ENCODE data around the gene EIF2B1.
"Not testable (repeated sequence)": the region's sequence is repeated elsewhere in the genome, so short reads cannot be mapped to it uniquely, and the experiment has no call there.

EIF2B1 gene

DNA sequence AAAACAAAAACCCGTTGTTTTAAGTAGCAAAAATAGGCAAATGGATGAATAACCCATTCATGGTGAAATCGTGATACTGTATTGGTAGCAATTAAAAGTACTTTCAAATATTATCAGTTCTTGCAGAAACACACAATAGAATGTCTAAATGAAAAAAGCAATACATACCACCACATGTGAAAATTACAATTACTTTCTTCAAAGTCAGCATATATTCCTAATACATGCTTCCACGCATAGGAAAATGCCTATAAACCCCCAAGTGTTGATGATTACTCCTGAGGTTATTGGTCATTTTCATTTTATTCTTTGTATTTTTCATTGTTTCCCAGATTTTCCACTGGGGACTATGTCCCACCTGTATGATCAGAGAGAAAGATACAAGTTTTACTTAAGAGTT is 16.3 kb downstream of the EIF2B1 start:
- no peak for DNase-seq

DNA sequence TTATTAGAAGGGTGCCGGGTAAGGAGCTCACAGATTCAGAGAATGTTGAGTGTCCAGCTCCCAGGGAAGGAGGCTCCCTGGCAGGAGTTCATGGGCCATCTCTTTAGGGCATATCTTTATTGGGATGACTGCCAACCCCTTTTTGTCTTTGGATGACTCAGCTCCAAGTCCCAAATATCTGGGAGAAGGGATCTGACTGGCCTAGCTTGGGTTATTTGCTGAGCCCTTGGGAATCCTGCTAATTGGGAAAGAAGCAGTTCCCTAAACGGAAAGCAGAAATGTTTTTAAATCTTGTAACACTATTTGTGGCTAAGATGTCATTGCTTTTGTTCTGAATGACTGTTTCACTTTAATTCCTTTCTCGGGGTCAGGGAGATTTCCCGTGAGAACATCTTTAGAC is 19.0 kb downstream of the EIF2B1 start:
- DNase-seq, result no peak

DNA sequence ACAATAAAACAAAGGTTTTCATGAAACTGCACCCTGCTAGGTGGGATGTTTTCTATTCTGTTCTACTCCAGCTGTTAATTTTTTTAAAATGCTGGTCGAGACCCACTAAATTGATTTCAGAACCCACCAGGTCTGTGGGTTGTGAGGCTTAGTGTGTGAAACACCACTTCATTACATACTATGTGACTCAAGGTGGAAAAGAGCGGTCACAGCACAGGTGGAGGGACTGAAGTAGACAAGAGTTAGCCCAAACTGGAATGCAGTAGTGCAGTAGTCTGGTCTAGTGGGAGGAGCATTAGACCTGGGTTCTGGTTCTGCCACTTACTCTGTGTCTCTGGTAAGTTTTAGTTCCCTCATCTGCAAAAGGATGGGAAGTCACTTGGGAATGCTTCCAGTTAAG is 19.4 kb downstream of the EIF2B1 start:
- DNase-seq, result no peak

DNA sequence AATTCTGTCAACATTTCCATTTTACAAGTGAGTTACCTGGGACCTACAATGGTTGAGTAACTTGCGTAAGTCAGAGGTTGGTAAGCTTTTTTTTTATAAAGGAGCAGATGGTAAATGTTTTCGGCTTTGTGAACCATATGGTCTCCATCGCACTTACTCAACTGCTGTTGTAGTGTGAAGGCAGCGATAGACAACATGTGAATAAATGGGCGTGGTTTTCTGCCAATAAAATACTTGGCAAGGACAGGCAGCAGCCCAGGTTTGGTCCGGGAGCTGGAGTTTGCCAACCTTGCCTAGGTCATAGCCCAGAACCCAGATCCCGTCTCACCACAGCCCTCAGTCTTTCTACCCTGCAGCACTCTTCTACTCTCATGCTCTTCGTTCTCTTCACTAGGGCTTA is 25.3 kb downstream of the EIF2B1 start:
- DNase-seq, result no peak

DNA sequence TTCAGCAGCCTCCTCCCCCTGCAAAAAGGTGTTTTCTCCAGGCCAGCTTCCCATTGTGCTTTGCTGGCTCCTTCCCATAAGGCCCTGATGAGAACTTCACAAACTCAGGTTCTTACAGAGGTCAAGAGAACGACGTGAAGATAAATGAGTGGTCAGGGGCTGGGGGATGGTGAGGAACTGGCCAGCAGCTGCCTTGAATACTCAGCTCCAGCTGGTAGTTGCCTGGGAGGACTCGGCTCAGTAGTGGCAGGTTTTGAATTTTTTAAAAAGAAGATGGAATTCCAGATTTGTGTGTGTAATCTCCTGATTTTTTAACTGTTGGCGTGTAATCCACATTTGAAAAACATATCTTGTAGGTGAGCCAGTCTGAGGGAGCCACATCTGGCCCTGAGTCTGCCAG is 25.7 kb downstream of the EIF2B1 start:
- DNase-seq, result no peak

DNA sequence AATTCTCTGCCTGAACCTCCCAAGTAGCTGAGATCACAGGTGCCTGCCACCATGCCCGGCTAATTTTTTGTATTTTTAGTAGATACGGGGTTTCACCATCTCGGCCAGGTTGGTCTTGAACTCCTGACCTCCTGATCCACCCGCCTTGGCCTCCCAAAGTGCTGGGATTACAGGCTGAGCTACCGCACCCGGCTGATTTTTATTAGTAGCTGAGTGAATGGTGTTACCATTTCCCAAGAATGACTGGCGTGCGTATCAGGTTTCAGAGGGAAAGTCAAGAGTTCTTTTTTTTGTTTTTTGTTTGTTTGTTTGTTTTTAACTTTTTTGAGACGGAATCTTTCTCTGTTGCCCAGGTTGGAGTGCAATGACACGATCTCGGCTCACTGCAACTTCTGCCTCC is 30.0 kb downstream of the EIF2B1 start:
- DNase-seq, result not testable (repeated sequence)

DNA sequence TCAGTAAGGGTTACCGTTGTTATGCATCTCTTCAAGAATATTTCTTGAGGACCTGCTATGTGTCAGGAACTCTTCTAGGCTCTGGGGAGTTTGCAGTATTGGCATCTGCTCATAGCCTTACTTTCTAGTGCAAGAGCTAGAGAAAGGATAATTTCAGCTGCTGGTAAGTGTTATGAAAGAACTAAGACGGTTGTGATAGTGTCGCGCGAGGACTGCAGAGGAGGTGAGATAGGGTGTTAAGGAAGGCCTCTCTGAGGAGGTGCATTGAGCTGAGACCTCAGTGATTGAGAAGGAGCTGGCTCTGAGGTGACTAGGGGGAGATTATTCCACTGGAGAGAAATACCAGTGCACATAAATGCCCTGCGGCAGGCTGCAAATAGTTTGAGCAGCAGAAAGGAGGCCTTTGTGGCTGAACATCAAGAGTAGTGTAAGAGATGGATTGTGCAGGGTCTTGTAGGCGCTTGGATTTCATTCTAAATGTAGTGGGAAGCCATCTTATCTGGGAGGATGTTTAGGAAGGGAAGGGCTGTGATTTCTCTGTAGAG is 30.8 kb downstream of the EIF2B1 start:
- DNase-seq, result no peak

DNA sequence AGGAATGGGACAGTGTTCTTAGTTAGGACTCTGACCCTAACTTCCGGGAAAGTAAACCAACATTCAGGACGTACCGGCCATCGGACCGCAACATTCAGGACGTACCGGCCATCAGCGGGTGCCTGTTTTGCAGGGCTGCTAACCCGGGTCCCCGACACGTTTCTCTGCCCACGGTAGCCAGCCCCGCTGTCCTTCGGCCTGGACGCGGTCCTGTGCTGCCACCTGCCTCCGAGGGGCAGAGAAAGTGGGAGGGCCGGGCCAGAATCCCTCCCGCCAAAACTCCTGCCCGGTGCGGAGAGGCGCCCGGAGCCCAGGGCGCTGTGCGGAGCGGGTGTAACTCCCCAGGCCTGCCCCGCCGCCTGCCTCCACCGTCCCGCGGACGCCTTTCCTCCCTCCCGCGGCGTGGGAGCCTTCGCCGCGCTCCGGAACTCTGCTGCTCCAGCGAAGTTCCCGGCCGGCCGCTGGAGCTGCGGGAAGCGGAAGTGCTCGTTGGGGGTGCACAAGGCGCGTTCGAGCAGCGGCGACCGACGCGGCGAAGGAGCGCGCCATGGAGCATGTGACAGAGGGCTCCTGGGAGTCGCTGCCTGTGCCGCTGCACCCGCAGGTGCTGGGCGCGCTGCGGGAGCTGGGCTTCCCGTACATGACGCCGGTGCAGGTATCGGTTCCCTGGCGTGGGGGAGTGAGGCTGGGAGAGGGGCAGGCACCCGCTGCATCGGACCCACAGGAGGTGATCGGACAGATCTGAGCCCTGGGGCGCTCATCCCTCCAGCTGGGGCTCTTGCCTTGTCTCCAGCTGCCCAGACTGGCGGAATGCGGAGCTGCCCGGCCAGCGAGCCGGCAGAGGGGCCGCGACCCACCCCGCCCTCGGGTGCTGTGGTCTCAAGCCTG is 31.6 kb downstream of the EIF2B1 start, which contains the start of gene DDX55:
Gene DDX55 (plus strand): TSS at position 498 of the 888 bp plus-strand sequence. CDS start 50 bp downstream, at position 548.
- DNase-seq, result peak; percentile 86

DNA sequence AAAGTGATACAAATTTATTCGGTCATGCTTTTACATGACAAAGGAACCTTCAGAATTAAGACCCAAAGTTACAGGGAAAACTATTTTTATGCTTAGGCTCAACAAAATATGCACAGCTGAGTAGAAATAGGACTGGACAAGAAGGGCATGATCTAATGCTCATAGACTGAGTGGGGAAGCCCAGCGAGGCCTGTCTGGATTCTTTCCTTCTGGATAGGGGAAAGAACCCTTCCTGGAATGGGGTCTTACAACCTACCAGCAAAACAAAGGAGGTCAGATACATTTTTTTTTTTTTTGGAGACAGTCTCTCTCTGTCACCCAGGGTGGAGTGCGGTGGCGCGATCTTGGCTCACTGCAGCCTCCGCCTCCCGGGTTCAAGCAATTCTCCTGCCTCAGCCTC is 33.8 kb downstream of the EIF2B1 start:
- DNase-seq, result no peak

DNA sequence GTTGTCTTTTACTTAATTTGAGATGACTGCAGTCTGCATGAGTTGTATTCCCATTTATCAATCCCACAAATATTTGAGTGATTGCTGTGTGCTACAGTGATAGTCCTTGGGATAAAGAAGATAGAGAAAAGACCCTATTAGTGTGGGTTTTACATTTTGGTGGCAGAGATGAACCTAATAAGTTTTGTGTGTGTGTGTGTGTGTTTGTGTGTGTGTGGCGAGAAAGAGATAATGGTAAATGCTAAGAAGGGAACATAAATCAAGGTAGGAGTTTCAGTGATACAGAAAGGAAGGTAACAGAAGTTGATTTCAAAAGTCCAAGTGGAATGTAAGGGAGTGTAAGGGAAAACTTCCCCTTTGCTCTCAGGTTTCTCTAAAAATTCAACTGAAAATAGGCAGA is 34.2 kb downstream of the EIF2B1 start:
- no peak for DNase-seq

DNA sequence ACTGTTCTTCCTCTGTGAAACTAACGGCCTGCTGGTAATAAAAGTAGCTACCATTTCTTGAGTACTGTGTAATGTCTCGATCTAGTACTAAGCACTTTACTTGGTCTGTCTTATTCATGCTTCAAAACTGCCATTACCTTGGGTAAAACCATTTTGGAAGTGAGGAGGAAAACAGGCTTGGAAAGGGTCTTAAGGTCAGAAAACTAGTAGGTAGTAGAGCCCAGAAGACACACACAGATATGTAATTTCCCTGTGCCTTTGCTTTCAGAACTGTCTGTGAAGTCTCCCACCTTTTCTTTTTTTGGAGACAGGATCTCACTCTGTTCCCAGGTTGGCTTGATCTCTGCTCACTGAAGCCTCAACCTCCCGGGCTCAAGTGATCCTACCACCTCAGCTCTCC is 35.0 kb downstream of the EIF2B1 start:
- DNase-seq, result no peak

DNA sequence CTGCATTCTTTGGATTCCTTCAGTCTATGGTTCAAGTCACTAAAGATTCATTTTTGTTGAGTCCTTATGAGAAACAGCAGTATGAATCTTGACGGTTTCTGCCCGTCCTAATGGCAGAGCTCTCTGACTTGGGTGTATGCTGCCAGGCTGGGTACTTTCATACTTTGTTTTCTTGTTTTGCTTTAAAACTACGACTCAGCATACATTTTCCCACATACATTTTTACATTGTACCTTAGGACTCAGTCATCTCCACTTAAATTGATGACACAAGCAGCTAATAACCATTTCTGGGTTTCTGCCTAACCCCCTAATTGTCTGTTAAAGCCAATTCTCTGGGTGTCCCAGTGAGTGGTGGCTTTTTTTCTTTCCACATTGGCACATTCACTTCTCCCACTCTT is 36.4 kb downstream of the EIF2B1 start:
- DNase-seq, result no peak

DNA sequence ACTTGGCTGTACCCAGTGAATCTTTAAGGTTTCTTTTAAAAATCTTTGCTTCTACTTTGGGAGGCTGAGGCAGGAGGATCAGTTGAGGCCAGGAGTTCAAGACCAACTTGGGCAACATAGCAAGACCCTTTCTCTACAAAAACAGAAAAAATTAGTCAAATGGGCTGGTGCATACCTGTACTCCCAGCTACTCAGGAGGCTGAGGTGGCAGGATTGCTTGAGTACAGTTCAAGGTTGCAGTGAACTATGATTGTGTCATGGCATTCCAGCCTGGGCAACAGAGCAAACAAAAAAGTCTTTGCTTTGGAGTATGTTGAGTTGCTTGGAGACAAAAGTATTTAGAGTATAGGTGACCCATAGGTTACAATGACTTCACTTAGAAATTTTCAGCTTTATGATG is 37.8 kb downstream of the EIF2B1 start:
- no peak for DNase-seq

DNA sequence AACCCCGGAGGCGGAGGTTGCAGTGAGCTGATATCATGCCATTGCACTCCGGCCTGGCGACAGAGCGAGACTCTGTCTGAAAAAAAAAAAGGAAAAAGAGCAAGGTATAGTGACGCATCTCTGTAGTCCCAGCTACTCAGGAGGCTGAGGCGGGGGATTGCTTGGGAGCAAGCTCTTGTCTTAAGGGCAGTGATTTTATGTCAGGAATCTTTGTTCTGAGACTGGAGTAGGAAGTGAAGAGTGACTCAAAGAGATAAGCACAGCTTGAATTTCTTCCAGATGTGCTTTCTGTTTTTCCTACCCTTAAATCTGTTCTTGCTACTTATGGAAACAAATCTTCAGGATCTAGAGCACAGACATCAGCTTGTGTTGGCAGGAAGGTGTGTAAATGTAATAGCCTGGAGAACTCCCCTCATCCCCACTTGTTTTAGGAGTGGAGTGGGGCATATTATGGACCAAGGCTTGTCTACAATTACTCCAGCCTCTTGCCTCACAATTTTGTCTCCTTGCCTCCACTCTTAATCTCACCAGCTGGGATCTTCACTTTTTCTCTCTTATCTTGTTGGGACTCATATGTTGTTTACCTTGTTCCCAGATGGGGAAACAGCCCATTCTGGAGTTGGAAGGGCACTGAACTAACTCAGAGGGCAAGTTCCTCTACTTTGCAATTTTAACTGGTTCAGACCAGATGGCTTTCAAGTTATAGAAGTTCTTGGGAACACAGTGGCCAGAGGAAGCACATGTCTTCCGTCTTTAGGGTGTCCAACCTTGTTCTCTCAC is 41.6 kb downstream of the EIF2B1 start:
- DNase-seq, result no peak

DNA sequence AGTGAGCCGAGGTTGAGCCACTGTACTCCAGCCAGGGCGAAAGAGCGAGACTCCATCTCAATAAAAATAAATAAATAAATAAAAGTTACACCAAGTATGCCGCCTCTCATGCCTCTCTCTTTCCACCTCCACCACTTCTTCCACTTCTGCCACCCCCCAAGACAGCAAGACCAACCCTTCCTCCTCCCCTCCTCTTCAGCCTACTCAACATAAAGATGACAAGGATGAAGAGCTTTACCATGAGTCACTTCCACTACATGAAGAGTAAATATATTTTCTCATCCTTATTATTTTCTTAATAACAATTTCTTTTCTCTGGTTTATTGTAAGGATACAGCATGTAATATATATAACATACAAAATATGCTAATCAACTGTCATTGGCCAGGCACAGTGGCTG is 52.7 kb downstream of the EIF2B1 start:
- DNase-seq, result no peak

DNA sequence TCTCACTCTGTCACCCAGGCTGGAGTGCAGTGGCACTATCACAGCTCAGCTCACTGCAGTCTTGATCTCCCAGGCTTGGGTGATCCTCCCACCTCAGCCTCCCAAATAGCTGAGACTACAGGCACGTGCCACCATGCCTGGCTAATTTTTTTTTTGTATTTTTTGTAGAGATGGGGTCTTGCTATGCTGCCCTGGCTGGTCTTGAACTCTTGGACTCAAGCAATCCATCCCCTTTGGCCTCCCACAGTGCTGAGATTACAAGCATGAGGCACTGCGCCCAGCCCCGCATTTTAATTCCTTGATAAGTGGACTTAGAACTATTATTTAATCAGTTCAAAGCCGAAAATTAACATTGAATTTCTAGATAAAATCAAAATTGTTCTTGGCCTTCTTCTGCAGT is 54.7 kb downstream of the EIF2B1 start:
- not testable (repeated sequence) for DNase-seq

DNA sequence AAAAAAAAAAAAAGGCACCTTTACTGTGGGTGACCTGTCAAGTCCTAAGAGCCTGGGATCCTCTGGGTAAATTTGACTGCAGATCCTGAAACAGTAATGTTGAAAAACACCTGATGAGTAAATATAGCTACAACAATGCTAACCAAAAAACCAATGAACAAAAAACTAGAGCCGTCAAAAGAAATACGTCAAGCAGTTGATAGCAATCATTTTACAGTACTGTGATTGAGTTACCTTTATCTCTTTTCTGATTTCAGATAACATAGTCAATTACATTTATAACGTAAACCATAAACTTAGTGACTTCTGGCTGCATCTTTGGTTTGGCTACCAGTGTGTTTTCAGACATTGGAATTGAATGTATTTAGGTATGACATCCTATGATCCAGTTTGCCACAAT is 55.2 kb downstream of the EIF2B1 start:
- no peak for DNase-seq

DNA sequence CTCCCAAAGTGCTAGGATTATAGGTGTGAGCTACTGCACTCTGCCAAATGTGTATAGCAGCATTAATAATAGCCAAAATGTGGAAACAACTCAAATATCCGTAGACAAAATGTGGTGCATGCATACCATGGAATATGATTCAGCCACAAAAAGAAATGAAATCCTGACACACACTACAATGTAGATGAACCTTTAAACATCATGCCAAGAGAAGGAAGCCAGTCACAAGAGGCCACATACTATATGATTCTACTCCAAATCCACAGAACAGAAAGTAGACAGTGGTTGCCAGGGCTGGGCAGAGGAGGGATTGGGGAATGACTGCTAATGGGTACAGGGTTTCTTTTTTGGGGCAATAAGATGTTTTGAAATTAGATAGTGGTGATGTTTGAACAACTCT is 56.9 kb downstream of the EIF2B1 start:
- DNase-seq, result no peak

DNA sequence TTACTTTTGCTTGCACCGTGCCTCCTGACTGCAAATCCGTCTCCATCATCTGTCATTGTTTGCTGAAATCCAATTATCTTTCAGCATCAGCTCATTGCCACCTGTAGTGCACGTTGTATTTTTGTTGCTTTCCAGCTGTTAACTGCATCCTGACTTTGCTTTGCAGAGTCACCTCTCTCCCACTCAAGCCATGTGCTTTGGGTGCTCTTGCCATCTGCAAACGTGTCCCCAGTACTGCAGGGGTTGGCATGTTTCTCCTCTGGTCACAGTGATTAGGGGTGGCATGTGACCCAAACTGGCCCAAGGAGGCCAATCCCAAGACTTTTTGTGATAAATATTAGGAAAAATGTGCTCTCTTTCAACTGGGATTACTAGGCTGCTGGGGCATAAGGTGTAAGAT is 59.6 kb downstream of the EIF2B1 start:
- no peak for DNase-seq

DNA sequence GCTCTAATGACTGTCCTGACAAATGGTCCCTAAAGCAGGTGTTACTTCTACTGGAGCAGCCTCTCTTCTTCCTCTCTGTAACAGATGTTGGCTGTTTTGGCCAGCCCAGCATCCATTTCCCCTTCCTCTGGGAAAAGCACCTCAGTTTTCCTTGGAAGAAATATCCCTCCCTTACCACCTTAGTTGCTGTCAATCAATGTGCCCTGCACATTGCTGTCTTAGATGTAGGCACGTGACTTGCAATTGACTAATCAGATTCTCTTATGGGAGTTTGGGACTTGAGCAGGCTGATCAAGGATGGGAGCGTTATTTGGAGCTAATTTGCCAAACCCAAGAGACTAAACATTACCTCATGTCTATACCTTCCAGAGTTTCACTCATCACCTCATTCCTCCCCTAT is 61.1 kb downstream of the EIF2B1 start:
- no peak for DNase-seq

DNA sequence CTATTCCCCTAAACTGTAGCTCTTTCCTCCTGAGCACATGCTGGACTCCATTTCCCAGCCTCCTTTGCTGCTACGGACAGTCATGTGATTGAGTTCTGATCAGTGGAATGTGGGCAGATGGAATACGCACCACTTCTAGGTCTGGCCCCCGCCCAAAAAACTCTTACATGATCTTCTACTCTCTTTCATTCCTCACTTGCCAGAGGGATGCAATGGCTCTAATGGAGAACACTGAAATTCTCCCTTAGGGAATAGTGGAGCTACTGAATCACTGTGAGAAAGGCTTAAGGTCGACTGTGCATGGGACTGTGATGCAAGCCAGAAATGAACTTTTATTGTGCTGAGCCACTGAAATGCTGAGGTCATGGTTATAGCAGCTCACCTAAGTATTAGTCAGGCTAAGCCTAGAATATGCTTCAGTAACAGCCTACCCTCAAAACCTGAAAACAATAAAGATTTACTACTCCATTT is 62.1 kb downstream of the EIF2B1 start:
- no peak for DNase-seq

Data from right hindlimb (tissue), 1 donor.